GM19328 (cell line): Measurements from ENCODE around the gene CALML5.

ENCODE experiments used
- ATAC-seq: cut with Tn5 transposase; IDR thresholded peaks from one replicate; pipeline ENCODE4 v1.9.1; 2021; ENCODE audit warnings: mild to moderate bottlenecking, moderate library complexity; ENCODE audit not compliant: unreplicated experiment

Gene CALML5

GRCh38 chr10:5519054-5519453 is 19.7 kb upstream of the CALML5 start:
- ATAC-seq: no peak

DNA sequence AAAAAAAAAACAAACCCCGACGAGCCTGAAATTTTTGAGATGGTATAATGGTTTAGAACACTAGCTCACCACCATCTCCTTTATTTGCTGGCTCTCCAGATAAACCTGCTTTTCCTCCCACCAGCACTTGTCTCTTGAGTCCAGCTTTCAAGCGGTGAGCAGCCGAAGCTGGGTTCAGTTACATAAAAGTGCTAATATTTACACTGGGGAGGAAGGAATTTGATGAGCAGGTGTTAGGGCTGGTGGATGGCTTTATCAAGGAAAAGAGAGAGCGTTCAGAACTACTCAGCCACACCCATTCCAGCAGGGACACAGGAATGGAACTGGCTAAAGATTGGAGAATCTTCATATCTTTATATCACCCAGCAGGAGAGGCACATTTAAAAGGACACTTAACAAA is 18.8 kb upstream of the CALML5 start:
- no peak for ATAC-seq

- no peak for ATAC-seq
Measured at GRCh38 chr10:5517546-5517945, 18.2 kb upstream of the CALML5 start.

- no peak for ATAC-seq
Measured at GRCh38 chr10:5515948-5516761, 16.8 kb upstream of the CALML5 start.

GRCh38 chr10:5514226-5514850 is 15.0 kb upstream of the CALML5 start:
- no peak for ATAC-seq

- no peak for ATAC-seq
Measured at GRCh38 chr10:5512881-5513612, 13.7 kb upstream of the CALML5 start.

DNA sequence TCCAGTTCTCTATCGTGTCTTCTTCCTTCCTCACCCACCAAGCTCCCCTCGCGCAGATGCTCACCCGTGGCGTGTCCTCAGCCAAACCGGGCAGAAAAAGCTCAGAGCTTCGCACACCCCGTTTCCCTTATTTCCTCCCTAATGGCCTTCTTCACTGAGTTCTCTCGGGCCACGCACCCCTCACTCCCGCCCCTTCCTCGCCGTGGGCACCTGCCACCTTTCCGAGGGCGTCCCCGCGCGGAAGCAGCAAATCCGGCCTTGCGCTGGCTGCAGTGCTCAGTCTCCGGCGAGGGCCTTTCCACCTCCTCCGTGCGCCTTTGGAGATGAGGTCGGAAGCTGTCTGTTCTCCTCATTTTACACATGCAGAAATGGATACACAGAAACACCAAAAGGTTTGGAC is 13.0 kb upstream of the CALML5 start:
- no peak for ATAC-seq

DNA sequence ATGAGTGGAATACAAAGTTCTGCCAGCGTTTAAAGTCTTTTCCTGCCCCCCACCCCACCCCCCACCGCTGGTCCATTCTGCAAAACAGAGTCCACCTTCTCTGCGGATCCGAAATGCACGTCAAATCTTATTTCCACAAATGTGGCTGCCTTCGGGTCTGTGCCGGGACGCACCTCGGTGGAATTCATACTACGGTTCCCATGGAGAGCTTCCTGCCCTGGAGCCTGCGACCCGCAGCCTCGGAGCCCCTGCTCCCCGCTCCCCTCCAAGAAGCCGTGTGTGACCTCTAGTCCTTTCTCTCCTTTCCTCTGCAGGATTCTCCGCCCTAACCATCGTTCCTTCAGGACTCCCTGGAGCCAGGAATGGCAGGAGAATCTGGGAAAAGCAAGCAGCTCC is 12.5 kb upstream of the CALML5 start:
- no peak for ATAC-seq

DNA sequence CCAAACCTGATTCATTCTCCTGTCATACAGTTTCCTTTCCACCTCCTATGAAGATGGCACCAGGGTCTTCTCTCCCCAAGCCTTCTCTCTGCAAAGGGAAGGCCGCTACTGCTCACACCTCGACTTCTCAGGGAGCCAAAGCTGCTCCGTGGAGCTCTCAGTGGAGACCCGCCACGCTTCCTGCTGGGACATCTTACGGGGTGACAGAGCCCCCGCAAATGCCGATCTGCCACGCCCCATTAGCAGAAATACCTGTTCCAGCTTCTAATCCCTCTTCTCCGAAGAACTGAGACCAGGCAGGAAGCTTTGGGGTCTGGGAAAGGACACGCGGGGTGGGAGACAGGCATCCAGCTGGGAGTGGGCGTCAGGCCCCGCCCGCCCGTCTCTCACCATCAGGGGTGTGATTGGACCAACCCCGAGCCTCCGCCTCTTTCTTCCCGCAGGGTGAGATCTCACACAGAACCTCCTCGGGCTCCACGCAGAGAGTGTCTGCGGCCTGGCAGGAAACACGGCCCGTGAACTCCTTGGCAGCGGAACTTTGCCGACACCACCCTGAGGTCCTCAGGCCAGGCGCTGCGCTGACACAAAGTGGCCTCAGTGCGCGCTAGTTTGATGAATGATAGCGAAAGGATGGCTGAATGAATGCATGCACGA is 12.0 kb upstream of the CALML5 start:
- no peak for ATAC-seq

- no peak for ATAC-seq
Measured at GRCh38 chr10:5510281-5511072, 11.1 kb upstream of the CALML5 start.

DNA sequence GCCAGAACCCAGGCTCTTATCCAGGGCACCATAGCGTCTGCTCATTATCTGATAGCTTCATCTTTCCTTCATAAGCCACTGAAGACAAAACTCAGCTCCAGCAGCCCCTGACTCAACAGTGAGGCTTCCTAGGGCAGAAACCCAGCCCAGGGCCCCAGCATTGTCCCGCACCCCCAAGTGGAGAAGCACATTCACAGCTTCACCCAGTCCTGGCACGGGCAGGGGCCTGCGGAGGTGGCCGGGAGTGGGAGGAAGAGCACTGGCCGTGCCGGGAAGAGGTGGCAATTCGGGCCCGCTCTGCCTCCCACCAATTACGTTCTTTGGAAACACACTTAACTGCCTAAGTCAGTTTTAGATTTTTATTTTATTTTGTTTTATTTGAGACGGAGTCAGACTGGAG is 10.3 kb upstream of the CALML5 start:
- no peak for ATAC-seq

GRCh38 chr10:5509236-5509635 is 9.9 kb upstream of the CALML5 start:
- ATAC-seq: no peak

DNA sequence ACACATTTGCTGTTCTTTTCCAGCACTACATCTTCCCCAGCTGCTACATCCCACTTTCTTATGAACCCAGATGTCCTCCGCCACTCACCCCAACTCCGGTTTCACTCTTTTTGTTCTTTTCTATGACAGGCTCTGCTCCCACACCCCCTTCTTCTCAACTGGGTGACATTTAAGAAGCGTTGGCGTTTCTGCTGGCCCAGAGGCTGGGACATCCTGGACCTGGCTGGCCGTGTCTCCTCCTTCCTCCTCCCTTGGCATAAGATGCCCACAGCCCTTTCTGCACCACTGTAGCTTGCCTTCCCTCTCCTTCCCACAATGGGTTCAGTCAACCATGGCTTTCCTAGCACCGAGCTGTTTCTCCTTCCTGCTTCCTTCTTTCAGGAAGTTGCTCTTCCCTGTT is 9.4 kb upstream of the CALML5 start:
- ATAC-seq: no peak

DNA sequence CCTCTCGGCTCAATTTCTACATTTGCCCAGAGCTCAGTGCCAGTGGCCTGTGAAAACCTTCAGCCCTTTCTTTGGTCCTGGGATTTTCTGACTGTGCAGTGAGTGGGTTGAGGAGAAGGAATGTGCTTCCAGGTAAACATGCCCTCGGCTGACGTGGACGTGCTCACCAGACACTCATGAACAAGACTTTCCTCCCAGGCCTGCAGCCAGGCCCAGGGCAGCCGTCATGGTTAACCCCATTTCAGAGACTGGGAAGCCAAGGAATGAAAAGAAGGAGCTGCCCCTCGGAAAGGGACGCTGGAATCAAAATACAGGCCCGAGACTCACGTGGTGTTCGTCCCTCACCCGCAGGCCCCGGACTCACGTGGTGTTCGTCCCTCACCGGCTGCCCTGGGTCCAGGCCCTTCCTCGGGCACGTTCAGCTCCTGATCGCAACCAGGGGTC is 8.8 kb upstream of the CALML5 start:
- ATAC-seq: no peak

DNA sequence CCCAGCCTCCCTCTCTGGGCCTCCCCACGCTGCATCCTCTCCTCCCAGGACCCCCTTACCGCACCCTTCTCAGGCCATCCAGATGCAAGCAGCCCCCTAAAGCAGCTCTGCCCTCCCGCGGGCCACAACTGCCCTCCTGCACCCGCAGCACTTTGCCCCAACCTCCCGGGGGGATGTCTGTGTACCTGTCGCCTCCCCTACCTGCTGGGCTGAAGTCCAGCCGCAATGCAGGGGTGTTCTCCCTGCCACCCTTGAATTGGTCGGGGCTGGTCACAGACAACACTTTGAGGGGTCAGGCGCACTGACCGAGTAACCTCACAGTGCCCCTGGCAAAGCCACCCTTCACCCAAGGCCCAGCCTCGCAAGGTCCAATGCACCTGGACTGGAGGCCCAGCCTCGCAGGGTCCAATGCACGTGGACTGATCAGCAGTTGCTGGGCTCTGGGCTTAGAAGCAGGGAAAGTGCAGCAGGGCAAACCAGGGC is 8.3 kb upstream of the CALML5 start:
- ATAC-seq: no peak

DNA sequence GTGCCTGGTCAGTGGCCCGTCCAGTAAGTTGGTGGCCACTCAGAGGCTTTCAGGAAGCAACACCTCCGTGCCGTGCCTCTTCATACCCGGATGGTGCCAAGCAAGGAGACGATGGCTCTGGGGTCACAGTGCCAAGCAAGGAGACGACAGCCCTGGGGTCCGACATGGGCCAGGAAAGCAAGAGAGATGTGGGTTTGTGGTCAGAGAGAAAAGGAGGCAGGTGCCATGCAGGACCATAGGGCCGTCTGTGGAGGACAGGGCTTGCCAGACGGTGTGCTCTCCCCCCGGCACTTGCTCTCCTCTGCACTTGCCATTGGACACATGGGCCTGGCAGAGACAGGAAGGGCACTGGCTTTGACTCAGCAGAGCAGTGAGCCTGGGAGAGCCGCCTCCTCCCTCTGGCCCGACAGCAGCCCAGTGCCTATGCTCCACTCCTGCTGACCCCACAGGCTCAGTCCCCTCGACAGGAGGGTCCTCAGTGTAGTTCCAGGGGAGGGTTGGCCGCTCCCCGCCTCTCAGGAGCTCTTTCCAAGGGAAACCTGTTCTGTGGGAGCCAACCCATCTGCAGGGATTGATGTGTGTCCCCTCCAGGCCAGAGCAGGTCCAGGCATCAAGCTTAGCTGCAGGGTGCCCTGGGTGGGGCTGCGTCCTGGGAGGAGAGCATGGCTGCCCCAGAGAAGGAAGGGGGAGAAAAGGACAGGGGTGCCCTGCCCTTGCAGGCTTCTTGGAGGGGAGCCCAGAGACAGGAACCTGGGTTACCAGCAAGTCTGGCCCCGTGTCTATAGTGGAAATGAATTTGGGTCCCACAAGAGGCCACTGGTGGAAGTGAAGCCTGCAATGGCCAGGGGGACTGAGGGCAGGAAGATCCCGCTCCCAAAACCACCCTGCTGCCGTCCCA is 7.6 kb upstream of the CALML5 start:
- no peak for ATAC-seq

GRCh38 chr10:5506246-5506645 is 6.9 kb upstream of the CALML5 start:
- ATAC-seq: no peak

DNA sequence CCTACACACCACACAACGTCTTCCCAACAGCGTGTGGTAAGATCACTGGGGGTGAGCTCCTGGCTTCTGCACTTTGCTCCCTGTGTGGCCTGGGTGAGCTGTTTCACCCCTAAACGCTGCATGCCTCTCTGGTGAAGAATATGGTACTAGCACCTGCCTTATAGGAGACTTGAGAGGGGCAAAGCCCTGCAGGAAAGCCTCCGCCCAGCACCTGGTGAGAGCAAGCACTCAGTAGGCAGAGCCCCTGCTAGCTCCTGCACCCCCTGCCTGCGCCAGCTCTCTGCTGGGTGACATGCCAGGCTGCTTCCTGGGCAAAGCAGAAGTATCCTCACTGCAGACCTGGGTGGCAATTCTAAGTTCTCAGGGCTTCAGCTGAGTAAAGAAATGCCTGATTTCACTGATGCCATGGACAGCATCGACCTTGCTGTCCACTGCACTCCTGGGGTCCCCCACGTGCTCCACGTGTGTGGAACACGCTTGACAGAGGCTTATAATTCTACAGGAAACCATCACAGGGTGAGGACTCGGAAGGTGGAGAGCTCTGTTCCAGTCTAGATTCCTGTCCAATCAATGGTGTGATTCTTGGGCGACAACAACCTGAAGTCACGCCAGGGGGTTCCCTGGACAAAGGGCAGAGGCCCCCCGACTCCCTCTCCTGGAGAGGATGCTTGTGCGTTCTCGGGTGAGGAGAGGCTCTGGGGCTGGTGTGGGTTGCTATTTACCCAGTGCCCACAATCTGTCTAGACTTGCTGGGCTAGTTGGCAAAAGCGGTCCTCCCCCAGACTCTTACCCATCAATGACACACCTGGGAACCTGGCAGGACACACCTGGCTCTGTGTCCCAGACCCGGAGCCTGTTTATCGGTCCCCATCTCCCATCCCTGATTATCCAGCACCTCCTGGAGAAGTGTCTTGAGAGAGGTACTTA is 5.0 kb upstream of the CALML5 start:
- no peak for ATAC-seq
